ENCODE results near the gene CENPB.

CENPB gene

GRCh38 chr20:3748073-3748472 lies 38.5 kb downstream of the CENPB start:
- DNase-seq (ENCODE audit: low read depth): no peak

DNA sequence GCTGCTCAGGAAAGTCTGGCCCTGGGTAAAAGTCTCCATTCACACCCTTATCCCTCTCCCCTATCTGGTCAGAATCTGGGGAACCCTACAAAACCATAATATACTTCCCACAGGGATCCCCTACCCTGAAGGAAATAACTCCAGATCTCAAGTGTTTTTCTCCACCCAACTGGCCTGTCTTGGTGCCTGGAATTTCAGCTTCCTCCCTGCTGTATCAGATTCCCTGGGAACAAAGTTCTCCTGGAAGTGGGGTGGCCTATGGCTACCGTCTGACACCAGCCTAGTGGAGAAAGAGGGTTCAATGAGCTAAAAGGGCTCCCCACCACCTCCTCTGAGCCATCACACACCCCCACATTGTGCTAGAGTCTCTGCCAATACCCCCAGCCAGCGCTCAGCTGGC lies 39.1 kb downstream of the CENPB start:
- no peak for DNase-seq (ENCODE audit: low read depth)

DNA sequence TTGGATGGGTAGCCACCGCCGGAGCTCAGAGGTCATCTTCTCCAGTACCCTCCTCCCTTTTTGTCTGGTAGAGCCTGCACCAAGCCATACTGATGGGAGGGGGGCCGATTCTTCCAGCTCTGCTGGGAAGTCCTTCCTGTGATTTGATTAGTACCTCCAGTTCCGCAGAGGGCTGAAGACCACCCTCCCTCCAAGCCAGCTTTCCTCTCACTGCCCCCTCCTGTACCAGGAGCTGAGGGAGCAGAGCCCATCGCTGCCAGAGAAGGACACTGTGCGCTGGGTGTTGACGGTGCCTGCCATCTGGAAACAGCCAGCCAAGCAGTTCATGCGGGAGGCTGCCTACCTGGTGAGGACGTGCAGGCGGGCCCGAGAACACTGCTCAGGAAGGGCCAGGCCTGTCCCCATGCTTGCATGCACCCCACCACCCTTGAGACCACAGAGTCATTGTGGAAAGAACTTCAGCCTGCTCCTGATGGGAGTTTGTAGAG lies 40.8 kb downstream of the CENPB start:
- DNase-seq (ENCODE audit: low read depth): no peak

GRCh38 chr20:3744806-3745685 lies 41.5 kb downstream of the CENPB start:
- DNase-seq (ENCODE audit: low read depth): peak; percentile 59

DNA sequence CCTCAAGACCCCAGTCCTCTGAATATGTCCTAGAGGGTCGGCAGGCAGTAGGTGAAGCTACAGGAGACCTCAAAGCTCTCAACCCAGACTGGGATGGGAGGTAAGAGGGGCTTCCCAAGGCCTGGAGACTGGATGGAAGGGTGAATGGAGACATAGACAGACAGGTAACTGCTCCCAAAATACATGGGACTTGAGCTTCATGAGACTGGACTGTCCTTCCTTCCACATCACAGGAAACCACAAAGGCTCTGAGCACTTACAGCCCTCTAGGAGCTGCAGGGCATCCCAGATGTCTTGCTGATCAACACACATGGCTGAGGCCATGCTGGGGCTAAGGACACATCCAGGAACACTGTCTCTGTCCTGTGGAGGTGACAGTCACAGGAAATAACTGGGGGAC lies 42.5 kb downstream of the CENPB start:
- no peak for DNase-seq (ENCODE audit: low read depth)

GRCh38 chr20:3743251-3743650 lies 43.3 kb downstream of the CENPB start:
- DNase-seq (ENCODE audit: low read depth): no peak

DNA sequence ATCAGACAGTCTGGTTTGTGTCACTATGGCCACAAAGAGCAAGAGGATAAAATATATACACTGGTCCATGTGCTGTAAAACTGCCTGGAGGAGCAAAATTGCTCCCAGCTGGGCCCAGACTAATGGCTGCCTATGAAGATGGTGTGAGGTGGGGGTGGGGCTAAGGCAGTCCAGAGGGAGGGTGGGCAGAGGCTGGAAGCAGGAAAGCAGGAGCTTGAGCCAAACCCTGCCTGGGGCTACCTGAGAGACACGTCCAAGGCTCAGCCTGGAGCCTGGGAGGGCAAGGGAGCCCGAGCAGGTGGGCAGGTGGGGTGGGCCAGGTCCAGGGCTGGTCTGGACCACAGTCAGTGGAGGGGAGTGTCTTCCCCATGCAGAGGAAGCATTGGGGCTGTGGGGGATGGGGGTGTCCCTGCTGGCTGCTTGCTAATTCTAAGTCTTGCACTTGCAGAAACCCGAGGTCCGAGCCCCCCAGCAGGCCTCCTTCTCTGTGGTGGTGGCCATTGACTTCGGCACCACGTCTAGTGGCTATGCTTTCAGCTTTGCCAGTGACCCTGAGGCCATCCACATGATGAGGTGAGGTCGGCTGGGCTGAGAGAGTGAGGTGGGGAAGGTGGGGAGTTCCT lies 44.6 kb downstream of the CENPB start:
- no peak for DNase-seq (ENCODE audit: low read depth)

DNA sequence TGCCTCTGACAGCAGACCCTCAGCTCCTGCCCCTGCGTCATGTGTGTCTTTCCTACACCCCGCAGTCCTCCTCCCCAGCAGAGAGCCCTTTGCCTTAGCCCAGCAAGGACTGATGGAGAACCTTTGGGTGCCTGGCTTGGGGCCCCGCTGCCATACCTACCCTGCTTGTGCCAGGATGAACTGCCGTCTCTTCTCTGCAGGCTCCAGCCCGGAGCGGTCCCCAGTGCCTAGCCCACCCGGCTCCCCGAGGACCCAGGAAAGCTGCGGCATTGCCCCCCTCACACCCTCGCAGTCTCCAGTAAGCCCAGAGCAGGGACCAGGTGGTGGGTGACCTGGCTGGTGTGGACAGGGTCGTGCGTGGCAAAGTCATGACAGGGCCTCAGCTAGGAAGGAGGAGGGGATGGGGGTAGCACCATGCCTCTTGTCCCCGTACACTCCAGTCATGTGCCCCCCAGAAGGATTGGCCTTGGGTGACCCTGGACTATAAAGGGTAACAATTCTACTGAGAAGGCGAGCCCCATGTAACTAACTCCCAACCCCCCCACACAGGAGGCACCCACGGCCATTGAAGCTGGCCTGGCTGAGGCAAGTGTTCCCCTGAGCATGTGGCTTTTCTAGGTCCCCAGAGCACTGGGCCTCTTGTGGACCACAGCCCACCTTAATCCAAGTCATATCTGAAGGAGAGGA lies 45.8 kb downstream of the CENPB start:
- no peak for DNase-seq (ENCODE audit: low read depth)

DNA sequence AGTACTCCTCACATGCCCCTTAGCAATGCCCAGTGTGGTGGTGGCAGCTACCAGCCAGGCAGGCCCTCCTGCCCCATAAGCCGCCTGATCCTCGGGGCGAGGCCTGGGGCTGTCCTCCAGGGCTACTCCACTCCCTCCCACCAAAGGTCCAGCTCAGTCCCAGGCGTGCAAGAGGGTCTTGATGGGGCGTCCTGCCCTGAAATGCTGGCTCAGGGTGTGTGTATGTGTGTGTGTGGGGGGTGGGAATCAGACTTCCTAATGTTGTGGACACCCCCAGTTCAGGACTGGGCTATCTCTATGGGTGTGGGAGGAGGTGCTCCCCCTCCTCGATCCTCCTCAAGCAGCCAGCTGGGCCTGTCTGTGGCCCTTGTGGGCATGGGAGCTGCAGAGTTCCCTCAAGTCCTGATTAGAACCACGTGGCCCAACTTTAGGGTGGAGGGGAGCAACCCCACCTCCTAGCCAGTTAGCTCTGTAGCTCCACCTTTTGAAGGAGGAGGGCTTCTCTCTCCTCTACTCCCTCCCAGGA lies 46.6 kb downstream of the CENPB start:
- DNase-seq (ENCODE audit: low read depth): no peak

GRCh38 chr20:3739054-3739925 lies 47.2 kb downstream of the CENPB start:
- no peak for DNase-seq (ENCODE audit: low read depth)

DNA sequence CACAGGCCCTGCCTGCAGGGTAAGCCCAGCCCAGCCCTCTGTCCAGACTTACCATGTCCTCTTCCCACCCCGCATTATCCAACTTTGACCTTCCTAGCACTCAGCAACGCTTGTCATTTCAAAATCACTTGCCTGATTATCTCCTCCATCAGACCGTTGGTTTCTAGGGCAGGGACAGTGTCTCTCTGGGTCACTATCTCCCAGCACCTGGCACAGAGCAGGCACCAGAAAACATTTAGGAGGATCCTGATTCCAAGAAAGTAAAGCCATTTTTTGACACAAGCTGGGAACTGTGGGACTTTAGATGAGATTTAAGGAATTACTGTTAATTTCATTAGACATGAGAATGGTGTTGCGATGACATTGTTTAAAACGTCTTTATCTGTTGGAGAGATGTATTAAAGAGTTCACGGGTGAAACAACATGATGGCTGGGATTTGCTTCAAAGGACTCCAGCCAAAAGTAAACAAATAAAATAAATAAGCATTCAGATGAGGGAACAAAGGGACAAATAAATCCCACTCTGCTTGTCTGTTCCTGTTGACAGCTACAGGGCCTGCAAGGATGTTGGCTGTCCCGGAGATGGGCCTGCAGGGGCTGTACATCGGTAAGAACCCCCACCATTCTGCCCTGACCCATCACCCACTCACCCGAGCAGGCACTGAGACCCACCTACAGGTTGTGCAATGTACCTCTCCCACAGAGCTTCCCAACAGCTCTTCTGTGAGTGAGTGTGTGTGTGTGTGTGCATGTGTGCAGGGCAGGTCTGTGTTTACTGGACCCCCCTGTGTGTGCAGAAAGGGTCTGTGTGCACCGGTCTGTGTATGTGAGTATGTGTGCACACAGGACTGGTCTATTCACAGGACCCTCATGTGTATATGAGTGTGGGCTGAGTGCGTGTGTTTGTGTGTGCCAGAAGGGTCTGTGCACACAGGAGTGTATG lies 48.2 kb downstream of the CENPB start:
- DNase-seq (ENCODE audit: low read depth): no peak

GRCh38 chr20:3735768-3736167 lies 50.8 kb downstream of the CENPB start:
- DNase-seq (ENCODE audit: low read depth): no peak

GRCh38 chr20:3734111-3734843 lies 52.3 kb downstream of the CENPB start:
- DNase-seq (ENCODE audit: low read depth): no peak

All from activated T-helper 9 cell treated with anti-CD3 and anti-CD28 coated beads, Interleukin-2, amount 50 U/mL, for 16 hours (primary cell).